OCI-LY7 (cell line): Measurements from ENCODE around the gene KLK15.

Source experiments
- EZH2phosphoT487 ChIP-seq: fragments of 200-600 bp; sonication (generic); IDR thresholded peaks from 2 replicates; pipeline ENCODE4 v1.6.1; 2018; ENCODE audit warnings: low read depth, borderline replicate concordance, mild to moderate bottlenecking, mixed run types, antibody characterized with exemption, low read length, moderate library complexity, mixed read lengths
- TF ChIP-seq, protein P1 (sequence below): fragments of 200-600 bp; sonication (generic); conservative IDR thresholded peaks from 2 replicates; pipeline ENCODE4 v1.5.1; 2014; ENCODE audit warnings: mild to moderate bottlenecking, antibody characterized with exemption, low read length, moderate library complexity, mixed read lengths

DNA sequence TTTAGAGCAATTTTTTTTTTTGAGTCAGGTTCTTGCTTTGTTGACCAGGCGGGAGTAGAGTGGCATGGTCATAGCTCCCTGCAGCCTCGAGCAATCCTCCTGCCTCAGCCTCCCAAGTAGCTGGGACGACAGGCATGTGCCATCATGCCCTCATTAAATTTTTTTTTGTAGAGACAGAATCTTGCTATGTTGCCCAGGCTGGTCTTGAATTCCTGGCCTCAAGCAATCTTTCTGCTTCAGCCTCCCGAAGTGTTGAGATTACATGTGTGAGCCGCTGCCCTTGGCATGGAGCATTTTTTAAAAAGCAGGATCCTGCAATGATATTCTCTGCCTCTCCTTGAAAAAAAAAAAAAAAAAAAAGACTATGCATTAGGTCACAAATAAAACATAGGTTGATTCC lies 57.2 kb downstream of the KLK15 start:
- TF ChIP-seq, protein P1, sequence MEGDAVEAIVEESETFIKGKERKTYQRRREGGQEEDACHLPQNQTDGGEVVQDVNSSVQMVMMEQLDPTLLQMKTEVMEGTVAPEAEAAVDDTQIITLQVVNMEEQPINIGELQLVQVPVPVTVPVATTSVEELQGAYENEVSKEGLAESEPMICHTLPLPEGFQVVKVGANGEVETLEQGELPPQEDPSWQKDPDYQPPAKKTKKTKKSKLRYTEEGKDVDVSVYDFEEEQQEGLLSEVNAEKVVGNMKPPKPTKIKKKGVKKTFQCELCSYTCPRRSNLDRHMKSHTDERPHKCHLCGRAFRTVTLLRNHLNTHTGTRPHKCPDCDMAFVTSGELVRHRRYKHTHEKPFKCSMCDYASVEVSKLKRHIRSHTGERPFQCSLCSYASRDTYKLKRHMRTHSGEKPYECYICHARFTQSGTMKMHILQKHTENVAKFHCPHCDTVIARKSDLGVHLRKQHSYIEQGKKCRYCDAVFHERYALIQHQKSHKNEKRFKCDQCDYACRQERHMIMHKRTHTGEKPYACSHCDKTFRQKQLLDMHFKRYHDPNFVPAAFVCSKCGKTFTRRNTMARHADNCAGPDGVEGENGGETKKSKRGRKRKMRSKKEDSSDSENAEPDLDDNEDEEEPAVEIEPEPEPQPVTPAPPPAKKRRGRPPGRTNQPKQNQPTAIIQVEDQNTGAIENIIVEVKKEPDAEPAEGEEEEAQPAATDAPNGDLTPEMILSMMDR: no peak
- no peak for TF ChIP-seq EZH2phosphoT487
